G401 (cell line): ENCODE measurements around the gene DNAJC8. TPM values are rescaled to one million over a fixed set of nuclear protein-coding genes. Genes with fewer than 3 reads are reported as not detected.

Experiments used
- DNase-seq: peaks from one replicate; pipeline ENCODE4 v3.0.0-alpha.2; 2015; ENCODE audit warnings: low spot score
- in situ Hi-C: cut with HindIII; loops from 2 replicates; pipeline ENCODE4 v1.10.0; 2016; ENCODE audit warnings: low sequenced_read_pairs, mixed read lengths
- total RNA-seq: library from RNA; depleted of rRNA; stranded (reverse); fragments of >200 nt; shearing (Covaris generic); gene quantifications from 2 replicates; pipeline ENCODE4 v1.2.3, GENCODE V29; 2014

DNAJC8 gene
- total RNA-seq, 1 experiment from 2014 or later, result 220 TPM

- in situ Hi-C loops, result no loop called here
- DNase-seq, result no peak
These were observed 3.7 kb downstream of the DNAJC8 start for GRCh38 chr1:28229089-28229488.

- in situ Hi-C loops, result no loop called here
These were observed 19.5 kb downstream of the DNAJC8 start for GRCh38 chr1:28213315-28213714.

DNA sequence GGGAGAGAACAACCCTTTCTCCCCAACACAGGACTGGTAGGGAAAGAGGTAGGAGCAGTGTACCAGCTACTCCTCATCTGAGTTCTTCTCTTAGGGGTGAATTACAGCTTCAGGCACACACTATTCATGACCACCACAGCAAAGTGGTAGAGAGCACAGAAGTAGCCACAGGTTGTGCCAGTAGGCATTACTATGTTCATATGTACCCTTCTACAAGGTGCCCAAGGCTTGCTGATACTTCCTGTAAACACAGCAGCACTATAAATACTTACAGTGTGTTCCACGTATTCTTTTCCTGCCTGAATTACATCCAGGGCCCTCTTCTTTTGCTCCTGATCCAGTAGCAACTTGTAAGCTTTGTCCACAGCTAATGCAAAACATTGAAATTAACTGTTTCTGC is 23.1 kb downstream of the DNAJC8 start:
- in situ Hi-C loops, result no loop called here
- no peak for DNase-seq

More at GRCh38 chr1:28213315-28213714, 19.5 kb downstream of the DNAJC8 start:
- no peak for DNase-seq

GRCh38 chr1:28208818-28209441 is 23.9 kb downstream of the DNAJC8 start:
- in situ Hi-C loops, result no loop called here
- peak; percentile 43 for DNase-seq

- no peak for DNase-seq
- in situ Hi-C loops, result no loop called here
These were observed 27.6 kb downstream of the DNAJC8 start for GRCh38 chr1:28205243-28205642.

DNA sequence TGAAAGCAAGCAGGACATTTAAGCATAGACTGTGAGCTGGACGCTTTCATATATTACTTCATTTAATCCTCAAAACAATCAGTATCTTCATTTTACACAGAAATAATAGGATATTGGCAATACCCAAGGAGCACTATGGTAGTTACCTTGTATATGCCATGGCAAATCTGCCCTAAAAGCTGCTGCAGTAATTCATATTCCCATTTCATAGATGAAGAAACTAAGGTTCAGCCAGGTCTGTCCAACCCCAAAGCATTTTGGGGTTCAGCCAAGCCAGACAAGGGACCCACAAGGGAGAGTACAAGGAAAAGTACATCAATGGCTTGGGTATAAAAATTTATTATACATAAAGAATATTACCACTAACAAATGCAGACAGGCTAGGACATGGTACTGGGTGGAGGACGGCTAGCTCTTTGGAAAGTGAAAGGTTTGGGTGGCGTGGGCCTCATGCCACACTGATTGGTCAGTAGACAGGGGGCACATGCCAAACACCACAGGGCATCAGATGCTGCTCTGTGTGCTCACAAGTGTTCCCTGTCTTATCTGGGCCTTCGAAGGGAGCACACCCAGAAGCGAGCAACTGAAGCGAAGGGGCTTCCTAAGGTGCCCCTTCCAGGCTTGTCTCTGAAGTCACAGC is 32.5 kb downstream of the DNAJC8 start:
- in situ Hi-C loops, result no loop called here

DNA sequence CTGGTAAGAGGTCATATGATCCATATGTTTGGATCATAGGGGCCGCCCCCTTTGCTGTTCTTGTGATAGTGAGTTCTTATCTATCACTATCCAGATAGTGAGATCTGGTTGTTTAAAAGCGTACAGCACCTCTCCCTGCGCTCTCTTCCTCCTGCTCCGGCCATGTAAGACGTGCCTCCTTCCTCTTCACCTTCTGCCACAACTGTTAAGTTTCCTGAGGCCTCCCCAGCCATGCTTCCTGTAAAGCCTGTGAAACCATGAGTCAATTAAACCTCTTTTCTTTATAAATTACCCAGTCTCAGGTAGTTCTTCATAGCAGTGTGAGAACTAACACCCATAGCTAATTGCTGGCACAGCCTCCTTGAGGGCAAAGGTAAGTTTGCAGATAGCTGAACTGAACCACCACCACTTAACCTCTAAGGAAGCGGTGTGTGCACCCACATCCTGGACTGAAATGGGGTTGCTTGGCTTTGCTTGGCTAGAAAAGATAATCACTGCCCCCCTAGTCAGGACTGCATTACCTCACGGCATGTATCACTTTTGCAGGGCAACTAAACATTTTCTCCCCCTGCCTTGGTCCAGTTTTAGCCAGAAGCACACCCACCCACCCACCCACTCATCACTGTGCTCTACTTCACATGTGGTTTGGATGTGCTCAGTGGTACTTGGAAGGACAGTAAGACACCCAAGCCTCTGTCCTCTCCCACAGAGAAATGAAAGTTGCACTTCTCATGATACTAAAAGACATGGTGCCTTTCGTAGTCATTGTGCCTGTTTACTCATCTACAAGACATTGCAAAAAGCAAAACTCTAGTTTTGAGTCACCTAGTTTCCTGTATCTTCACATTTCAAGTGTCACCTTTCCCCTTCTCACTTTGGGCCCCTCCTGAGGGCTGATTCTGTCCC is 33.2 kb downstream of the DNAJC8 start:
- no peak for DNase-seq
- in situ Hi-C loops, result no loop called here

More for the DNA sequence above, 32.5 kb downstream of the DNAJC8 start:
- no peak for DNase-seq

GRCh38 chr1:28197682-28198415 is 35.0 kb downstream of the DNAJC8 start:
- DNase-seq, result no peak
- in situ Hi-C loops, result no loop called here

DNA sequence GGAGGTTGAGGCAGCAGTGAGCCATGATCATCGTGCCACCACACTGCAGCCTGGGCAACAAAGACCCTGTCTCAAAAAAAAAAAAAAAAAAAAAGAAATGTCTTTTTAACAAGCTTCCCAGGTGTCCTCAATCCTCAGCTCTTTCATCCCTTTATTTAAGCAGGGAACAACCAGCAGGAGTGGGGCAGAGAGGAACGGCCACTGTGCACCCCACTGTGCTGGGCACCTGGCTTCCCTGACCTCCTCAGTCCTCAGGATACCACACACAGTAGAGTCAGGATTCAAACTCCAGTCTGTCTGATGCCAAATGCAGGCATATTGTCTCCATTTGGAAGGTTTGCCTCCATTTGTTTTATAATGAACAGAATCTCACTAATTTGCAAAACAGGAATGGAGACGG is 36.5 kb downstream of the DNAJC8 start:
- in situ Hi-C loops, result no loop called here
- no peak for DNase-seq

DNA sequence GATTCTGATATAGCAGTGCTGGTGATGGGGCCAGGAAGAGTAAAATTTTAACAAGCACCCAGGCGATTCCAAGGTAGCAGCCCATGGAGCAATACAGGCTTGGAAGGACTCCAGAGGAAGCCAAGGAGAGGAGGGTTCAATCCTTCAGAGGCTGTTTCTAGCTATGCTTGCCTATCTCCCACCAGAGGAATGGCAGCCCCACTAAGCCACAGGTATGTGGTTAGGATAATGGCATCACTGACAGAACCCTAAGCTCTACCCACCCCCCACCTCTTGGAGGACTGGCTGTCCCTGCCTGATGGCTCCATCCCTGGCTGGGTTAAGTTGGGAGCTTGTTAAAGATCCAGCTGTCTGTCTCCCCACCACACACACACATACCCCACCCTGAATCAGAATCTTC is 37.0 kb downstream of the DNAJC8 start:
- in situ Hi-C loops, result no loop called here
- DNase-seq, result no peak

DNA sequence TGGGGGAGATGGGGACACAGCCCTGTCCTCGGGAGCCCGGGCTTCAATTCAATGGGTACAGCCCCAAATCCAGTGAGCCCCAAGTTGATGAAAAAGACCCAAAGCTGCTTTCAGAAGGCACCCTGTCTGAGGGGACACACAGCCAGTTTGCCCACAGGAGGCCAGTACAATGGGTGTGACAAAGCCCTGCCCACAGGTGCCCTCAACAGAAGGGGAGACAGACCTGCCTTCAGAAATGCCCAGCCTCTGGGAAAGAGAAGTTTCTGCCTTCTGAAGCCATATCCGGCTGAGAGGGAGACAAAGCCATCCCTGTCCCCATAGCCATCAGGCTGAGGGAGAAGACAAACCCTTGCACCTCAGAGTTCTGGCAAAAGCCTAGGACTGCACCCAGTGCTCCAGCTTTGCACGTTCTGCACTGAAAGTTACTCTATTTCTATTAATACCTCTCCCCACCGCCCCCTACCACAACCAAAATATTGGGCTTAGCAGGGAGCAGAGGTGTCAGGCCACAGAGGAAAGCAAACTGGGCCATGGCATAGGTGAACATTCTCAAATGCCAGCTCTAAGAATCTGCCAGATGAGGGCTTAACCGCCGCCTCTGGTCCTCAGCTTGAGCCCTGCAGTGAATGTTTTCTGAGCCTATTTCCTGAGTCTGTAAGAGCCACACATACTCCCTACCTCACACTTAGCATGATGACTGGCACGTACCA is 38.3 kb downstream of the DNAJC8 start:
- in situ Hi-C loops, result no loop called here

DNA sequence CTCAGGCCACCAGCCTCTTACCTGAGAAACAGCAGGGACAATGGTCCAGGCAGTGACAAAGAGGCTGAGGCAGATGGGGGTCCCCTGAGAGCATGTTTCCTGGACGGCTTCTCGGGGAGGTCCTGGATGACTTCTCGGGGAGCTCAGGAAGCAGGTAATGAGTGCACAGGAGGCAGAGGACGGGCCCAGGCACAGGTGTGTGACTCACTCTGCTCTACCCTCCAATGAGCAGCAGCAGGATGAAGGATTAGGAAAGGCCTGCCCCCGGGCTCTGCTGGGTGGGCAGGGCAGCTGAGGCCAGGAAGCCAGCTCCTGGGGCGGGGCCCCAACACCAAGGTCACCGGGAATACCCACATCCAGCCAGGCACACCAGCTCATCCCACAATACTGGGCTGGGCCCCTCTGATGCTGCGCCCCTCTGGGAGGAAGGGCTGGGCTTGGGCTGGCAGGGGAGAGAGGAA is 39.1 kb downstream of the DNAJC8 start:
- in situ Hi-C loops, result no loop called here
- DNase-seq, result no peak

More for the DNA sequence above, 38.3 kb downstream of the DNAJC8 start:
- no peak for DNase-seq

DNA sequence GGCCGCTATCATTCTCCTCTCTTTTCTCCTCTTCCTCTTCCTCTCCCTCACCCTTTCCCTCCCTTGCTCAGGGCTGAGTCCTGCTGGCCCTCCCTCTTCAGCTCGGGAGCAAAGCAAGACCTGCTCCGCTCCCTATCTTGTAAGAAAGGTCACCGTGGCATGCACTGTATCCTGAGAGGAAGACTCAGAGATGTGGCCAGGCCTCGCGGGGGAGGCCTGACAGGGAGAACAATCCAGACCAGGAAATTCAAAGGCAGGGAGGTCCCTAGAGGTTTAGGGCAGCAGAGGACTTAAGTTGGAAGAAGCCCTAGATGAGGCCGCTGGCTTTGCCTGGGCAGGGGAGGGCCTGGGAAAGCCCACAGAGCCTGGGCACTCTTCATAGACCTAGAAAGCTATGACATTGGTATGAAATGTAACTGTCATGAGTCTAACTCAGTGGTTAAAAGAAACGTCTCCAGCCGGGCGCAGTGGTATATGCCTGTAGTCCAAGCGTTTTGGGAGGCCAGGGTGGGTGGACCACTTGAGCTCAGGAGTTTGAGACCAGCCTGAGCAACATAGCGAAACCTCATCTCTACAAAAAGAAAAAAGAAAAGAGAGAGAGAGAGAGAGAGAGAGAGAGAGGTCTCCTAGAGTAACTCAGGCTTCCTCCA is 41.7 kb downstream of the DNAJC8 start:
- in situ Hi-C loops, result no loop called here
- DNase-seq, result no peak

DNA sequence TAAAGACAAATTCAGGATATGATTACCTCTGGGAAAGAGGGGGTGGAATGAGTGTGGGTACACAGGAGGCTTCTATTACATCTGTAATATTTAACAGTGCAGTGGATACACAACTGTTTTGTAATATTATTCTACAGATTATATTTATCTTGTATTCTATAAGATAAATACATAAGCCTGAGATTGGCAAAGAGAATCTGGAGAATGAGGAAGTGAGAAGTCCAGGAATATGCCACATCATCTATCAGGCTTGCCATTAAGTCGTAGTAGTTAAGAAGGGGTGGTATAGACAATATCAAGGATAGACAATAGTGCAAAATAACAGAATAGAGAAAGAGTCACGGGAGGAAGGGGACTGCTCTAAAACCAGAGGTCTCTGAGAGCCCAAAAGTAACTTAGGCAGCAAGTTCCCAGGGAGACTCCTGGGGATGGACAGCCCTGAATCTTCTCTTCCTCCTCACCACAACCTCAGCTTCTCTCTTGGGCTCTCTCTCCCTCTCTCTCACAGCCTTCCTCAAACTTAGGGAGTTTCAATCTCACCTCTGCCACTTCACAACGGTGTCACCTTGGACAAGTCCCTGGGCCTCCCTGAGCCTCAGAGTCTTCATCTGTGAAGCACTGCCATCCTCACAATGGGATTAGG is 42.4 kb downstream of the DNAJC8 start:
- in situ Hi-C loops, result no loop called here
- DNase-seq, result no peak

DNA sequence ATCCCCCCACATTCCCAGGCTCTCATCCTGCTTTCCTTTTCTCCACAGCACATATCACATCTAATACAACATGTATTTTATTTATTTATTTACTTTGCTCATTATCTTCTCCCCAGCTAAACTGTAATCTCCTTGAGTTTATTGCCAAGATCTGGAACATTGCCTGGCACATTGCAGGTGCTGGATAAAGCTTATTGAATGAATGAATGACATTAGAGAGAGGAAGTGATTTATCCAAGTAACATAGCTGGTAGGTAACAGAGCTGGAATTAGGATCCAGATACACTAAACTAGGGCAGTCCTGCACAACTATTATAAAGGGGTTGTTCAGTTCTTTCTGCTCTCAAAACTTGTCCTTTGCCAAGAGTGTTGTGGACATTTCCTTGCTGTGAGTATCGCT is 47.8 kb downstream of the DNAJC8 start:
- in situ Hi-C loops, result no loop called here

DNA sequence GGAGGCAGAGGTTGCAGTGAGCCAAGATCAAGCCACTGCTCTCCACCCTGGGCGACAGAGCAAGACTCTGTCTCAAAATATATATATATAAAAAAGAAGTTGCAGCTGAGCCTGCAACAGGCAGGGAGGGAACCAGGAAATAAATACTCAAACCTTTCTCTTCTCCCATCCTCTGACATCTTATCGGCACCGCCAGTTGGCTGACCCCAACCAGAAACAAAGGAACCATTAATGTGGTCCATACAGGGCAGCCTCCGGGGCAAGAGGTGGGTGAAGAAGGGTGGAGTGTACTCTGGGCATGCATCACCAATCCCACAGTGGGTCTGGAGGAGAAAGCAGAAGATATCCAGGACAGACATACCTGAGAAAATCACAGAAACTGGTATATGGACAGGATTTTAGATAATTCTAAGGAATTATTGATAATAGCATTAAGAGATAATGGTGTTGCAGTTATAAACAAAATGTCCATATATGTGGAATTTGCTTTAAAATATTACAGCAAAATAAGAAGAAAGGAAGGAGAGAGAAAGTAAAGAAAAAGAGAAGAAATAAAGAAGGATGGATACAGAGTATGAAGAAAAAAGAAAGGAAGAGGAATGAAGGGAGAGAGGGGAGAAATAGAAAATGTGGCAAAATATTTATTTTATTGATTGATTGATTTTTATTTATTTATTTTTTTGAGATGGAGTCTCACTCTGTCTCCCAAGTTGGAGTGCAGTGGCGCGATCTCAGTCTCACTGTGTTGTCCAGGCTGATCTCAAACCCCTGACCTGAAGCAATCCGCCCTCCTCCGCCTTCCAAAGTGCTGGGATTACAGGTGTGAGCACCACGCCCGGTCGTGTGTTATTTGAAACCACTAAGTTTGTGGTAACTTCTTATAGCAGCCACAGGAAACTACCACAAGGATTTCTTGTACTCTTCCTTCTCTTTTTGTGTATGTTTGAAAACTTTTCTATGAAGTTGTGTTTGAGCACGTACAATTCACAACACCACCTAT is 52.2 kb downstream of the DNAJC8 start:
- in situ Hi-C loops, result no loop called here
- no peak for DNase-seq

More for the DNA sequence above, 47.8 kb downstream of the DNAJC8 start:
- DNase-seq, result no peak
